Activated effector memory CD4-positive, alpha-beta T cell treated with Interleukin-2 at 50 U/mL for 16 hours (primary cell): ENCODE measurements around the gene MAPK8IP3.

Source experiments
- DNase-seq: peaks from one replicate; pipeline ENCODE4 v3.0.0-alpha.2; 2020

Gene MAPK8IP3

GRCh38 chr16:1743376-1744337 lies 37.7 kb downstream of the MAPK8IP3 start:
- no peak for DNase-seq

- no peak for DNase-seq
Observed at GRCh38 chr16:1744338-1744840, 38.4 kb downstream of the MAPK8IP3 start.

DNA sequence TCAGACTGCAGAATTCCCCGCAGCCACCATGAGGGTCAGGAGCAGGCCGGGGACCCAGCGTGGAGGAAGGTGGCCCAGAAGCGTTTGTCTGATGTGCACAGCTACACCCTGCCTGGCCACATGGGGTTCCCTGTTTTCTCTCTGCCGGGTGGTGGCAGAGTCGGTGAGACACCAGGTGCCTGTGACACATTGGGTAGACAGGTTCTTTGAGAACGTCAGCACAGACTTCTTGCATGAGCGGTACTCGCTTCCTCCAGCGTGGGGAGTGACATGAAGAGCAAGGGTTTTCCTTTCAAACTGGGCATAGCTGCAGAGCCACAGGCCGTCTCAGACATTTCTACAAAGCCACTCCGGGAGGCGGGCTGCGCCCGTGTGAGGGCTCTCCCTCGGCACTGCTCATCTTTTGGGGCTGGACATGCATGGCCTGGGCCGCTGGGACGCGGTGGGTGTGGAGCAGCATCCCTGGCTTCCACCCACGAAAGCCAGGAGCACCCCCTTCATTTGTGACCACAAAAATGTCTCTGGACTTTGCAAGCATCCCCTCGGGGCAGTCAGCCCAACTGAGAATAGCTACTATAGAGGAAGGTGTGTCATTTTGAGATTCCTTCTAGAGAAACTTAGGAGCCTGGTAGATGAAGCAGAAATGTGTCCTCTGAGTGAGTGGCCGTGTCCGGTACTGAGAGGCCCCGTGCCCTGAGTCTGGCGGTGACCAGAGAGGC lies 39.3 kb downstream of the MAPK8IP3 start:
- no peak for DNase-seq

GRCh38 chr16:1745900-1746692 lies 40.1 kb downstream of the MAPK8IP3 start:
- DNase-seq, result no peak

- no peak for DNase-seq
Observed at GRCh38 chr16:1746693-1747195, 40.7 kb downstream of the MAPK8IP3 start.

- DNase-seq, result no peak
Observed at GRCh38 chr16:1747934-1748333, 41.9 kb downstream of the MAPK8IP3 start.

DNA sequence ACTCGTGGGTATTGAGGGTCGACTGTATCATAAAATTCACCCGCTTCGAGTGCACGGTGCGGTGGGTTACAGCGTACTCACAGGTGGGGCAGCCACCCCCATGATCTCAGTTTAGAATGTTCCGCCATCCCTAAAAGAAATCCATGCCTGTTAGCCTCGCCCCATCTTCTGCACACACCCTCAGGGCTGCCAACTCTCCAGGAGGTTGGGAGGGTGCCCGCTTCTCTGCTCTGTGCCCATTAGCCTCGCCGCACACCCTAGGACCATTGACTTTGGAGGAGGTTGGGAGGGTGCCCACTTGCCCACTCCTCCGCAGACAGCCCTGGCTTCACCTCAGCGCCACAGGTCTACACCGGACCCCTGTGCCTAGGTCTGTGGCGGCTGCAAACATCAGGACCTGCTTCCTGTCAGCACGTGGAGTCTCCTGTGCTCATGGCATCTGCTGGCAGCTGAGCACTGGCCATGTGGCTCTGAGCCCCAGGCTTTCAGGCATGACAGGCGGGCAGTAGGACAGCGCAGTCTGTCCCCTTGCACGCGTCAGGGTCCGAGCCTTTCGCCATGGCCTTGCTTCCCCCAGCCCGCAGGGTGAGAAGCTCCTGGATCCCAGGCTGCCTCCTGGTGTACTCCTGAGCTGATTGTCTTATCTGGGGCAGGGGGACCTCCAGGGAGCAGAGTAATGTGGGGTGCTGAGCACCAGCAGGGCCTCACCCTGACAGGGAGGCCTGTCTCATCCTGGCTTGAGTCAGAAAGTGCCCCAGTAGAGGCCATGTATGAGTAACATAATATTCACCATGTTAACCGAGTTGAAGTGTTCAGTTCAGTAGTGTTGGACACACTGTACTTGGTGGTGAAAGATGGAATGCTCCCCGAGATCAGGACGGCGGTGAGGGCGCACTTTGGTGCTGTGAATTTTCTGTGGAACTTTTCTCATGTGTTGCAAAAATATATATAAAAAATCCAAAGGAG lies 43.4 kb downstream of the MAPK8IP3 start:
- DNase-seq, result no peak

- DNase-seq, result no peak
Observed at GRCh38 chr16:1751946-1752345, 46.0 kb downstream of the MAPK8IP3 start.

GRCh38 chr16:1752853-1753252 lies 46.9 kb downstream of the MAPK8IP3 start:
- DNase-seq, result no peak

DNA sequence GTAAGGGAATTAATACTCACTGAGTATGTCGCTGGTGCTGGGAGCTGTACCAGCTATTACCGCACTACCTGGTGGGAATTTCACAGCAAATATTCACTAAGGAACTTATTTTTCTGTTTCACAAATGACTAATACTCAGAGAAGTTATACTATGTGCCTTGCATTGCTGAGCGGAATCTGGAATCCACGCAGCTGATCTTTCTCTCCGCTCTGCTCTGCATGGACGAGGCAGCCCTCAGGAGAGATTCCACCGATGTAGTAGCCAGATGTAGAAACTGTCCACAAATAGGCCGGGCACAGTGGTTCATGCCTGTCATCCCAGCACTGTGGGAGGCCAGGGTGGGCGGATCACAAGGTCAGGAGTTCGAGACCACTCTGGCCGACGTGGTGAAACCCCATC lies 48.2 kb downstream of the MAPK8IP3 start:
- no peak for DNase-seq

DNA sequence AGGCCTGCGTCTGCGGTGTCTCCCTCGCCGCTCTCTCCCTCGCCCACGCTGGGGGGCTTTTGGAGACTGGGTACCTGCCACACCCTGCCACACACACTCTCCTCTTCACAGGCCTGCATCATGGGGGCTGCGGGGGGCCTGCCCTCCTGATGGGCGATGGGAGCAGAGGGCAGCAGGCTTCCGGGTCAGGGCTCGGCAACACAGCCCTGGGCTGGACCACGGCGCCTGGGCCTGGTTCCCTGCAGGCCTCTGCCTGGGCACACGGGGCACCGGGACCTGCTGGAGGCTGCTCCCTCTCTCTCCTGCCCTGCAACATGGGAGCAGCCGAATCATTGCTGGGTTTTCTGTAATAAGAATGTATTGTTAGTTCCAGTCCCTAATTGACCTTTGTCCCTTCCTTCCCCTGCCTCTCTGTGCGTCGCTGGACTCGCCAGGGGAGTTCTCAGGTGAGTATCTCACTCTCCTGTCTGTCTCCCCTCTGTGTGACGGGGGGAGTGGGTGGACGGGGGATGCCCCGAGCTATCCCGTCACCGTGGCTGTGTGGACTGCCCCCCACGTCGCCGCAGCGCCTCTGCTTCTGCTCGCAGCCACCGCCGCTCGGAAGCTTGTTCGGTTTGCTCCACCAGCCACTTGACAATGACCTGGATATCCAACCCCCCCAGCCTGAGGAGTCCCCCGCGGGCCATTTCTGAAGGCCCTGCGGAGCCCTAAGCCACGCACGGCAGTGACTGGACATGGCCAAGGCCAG lies 51.9 kb downstream of the MAPK8IP3 start:
- DNase-seq, result no peak

DNA sequence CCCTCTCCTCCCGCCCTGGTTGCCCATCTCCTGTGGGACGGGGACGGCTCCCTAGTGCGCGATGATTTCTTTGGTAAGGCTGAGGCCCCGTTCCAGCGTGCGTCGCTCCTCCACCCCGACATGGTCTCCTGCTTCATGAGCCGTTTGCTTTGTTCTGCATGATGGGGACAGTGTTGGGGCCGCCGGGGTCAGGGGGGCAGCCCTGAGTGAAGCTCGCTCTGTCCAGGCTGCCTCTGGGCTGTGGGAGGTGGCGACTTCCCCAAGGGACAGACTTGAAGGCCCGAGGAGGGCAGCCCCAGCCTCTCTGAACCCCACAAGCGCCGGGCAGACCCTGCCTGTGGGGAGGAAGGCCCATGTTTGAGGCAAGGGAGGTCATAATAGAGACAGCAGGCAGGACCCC lies 52.9 kb downstream of the MAPK8IP3 start:
- DNase-seq, result no peak

GRCh38 chr16:1759511-1759910 lies 53.5 kb downstream of the MAPK8IP3 start:
- DNase-seq, result no peak

DNA sequence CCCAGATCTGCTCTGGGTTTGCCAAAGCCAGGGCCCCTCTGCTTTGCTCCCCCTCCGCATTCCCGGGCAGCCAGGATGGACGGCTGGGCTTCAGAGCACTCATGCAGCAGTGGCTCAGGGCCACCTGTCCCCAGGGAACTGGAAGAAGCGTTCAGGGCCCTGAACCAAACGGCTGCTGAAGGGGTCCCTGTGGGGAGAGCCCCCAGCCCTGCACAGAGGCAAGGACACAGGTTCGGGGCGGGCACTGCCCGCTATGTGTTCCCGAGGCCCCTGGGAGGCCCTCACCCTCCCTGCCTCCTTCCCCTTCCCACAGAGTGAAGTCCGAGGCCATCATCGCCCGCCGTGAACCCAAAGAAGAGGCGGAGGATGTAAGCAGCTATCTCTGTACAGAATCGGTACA lies 54.9 kb downstream of the MAPK8IP3 start:
- no peak for DNase-seq

- no peak for DNase-seq
Observed at GRCh38 chr16:1761751-1762150, 55.8 kb downstream of the MAPK8IP3 start.

DNA sequence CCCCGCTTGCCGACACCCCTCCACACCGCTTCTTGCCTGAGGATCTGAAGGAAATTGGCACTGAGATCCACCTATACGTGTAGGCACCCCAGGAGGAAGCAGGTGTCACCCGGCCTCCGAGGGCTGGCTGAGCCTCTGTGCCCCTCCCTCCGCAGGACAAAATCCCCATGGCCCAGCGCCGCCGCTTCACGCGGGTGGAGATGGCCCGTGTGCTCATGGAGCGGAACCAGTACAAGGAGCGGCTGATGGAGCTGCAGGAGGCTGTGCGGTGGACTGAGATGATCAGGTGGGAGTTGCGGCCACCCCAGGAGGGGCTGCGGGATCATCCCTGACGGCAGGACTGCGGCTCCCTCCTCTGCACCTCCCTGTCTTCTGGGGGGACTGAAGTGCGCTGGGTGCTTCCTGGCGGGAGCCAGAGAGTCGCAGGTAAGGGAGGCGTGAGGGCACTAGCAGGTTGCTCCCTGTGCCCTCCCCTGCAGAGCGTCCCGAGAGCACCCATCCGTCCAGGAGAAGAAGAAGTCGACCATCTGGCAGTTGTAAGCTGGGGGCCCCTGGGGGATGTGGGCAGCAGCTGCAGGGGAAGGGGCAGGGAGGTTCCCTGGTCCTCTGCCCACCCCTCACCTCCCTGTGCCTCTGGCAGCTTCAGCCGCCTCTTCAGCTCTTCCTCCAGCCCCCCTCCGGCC lies 56.3 kb downstream of the MAPK8IP3 start:
- DNase-seq, result no peak

DNA sequence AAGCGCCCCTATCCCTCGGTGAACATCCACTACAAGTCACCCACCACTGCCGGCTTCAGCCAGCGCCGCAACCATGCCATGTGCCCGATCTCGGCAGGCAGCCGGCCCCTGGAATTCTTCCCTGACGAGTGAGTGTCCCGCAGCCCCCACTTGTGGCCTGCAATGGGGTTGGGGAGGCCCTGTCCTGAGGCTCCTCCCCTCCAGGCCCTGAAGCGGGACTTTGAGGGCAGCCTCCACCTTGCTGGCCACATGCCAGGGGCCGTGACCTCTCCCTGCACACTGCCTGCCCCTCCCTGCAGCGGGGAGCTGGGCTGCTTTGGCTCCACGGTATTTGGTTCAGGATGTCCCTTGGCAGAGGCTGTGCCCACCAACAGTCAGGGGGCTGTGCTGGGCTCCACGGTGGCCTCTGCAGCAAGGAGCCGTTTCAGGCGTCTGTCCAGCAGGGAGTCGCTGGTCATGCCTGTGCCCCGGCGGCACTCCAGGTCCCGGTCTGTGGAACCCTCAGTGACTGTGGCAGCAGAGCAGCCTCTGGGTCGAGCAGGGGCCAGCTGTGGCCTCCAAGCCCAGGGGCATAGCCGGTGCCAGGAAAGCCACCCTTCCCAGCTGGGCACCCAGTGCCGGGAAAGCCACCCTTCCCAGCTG lies 57.0 kb downstream of the MAPK8IP3 start:
- no peak for DNase-seq

DNA sequence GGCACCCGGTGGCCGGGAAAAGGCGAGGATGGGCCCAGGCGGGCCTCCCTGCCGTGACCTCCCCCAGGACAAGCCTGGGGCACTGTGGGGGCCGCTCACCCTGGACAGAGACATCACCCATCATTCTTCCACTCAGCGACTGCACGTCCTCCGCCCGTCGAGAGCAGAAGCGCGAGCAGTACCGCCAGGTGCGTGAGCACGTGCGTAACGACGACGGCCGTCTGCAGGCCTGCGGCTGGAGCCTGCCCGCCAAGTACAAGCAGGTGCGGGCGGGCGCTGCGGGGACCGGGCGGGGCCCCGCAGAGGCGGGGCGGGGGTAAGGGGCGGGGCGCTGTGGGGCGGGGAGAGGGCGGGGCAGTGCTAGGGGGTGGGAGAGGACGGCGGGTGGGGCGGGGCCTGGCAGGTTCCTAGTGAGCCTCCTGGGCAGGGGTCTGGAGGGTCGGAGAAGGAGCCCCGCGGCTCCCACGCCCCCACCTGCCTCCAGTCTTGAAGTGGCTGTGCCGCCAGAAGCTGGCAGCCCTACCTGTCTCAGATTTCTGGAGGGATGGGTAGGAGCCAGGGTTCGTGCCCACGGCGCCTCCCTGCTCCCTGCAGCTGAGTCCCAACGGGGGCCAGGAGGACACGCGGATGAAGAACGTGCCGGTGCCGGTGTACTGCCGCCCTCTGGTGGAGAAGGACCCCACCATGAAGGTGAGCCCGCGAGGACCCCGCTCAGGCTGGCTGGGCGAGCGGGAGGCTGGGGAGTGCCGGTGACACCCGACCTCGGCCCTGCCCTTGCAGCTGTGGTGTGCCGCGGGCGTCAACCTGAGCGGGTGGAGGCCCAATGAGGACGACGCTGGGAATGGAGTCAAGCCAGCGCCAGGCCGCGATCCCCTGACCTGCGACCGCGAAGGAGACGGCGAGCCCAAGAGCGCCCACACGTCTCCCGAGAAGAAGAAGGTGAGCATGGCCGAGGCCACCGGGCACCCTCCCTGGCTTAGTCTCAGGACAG lies 57.8 kb downstream of the MAPK8IP3 start:
- no peak for DNase-seq
